ENCODE measurements around the gene IFNG. TPM values are rescaled to one million over a fixed set of nuclear protein-coding genes. Genes with fewer than 3 reads are reported as not detected.

Gene IFNG
- total RNA-seq, 4 donors from 2014 or later, result not detected

GRCh38 chr12:68118096-68118755, 41.3 kb downstream of the IFNG start:
- TF ChIP-seq POLR2AphosphoS5 (IDR thresholded peaks at IDR 0.05) (no peak), CTCF (IDR thresholded peaks at IDR 0.05) (no peak), POLR2A (IDR thresholded peaks at IDR 0.05; ENCODE audit: low read depth) (no peak), EP300 (IDR thresholded peaks at IDR 0.05) (no peak)

GRCh38 chr12:68117661-68118060, 41.9 kb downstream of the IFNG start:
- WGBS, result 78% methylated on average over 3 of the region's 3 CpGs
- TF ChIP-seq EP300 (IDR thresholded peaks at IDR 0.05) (no peak), CTCF (IDR thresholded peaks at IDR 0.05) (no peak), POLR2AphosphoS5 (IDR thresholded peaks at IDR 0.05) (no peak), POLR2A (IDR thresholded peaks at IDR 0.05; ENCODE audit: low read depth) (no peak)

More at GRCh38 chr12:68118096-68118755, 41.3 kb downstream of the IFNG start:
- H3K9me3 ChIP-seq, result no peaks in the 10 kb centered on the region
- intact Hi-C loops (cut with DNase I), result no loop called here
- 86% methylated on average over 7 of the region's 7 CpGs for WGBS
- H3K27ac ChIP-seq (replicated peaks in 1 of 4), result no peak overlapping the region
- H3K4me3 ChIP-seq, result no peak overlapping the region
- H3K4me1 ChIP-seq, result no peaks in the 10 kb centered on the region
- DNase-seq (ENCODE audit: extremely low spot score), result no peak
- H3K36me3 ChIP-seq, result no peaks in the 10 kb centered on the region
- no peaks in the 10 kb centered on the region for H3K27me3 ChIP-seq

GRCh38 chr12:68115281-68115680, 44.3 kb downstream of the IFNG start:
- no peaks in the 10 kb centered on the region for H3K36me3 ChIP-seq
- 94% methylated on average over 2 of the region's 2 CpGs for WGBS
- no peak for TF ChIP-seq EP300 (IDR thresholded peaks at IDR 0.05)
- no peak for TF ChIP-seq POLR2A (IDR thresholded peaks at IDR 0.05; ENCODE audit: low read depth)
- TF ChIP-seq CTCF (IDR thresholded peaks at IDR 0.05), result no peak
- TF ChIP-seq POLR2AphosphoS5 (IDR thresholded peaks at IDR 0.05), result no peak
- no peak for DNase-seq (ENCODE audit: extremely low spot score)
- H3K4me3 ChIP-seq, result no peak overlapping the region
- H3K27ac ChIP-seq (replicated peaks in 1 of 4), result no peak overlapping the region
- no peaks in the 10 kb centered on the region for H3K9me3 ChIP-seq
- no peaks in the 10 kb centered on the region for H3K4me1 ChIP-seq
- intact Hi-C loops (cut with DNase I), result no loop called here
- H3K27me3 ChIP-seq, result no peaks in the 10 kb centered on the region

More at GRCh38 chr12:68117661-68118060, 41.9 kb downstream of the IFNG start:
- intact Hi-C loops (cut with DNase I), result no loop called here
- H3K27ac ChIP-seq (replicated peaks in 1 of 4), result no peak overlapping the region
- H3K4me3 ChIP-seq, result no peak overlapping the region
- no peaks in the 10 kb centered on the region for H3K27me3 ChIP-seq
- DNase-seq (ENCODE audit: extremely low spot score), result no peak
- H3K36me3 ChIP-seq, result no peaks in the 10 kb centered on the region
- H3K4me1 ChIP-seq, result no peaks in the 10 kb centered on the region
- H3K9me3 ChIP-seq, result no peaks in the 10 kb centered on the region

GRCh38 chr12:68114606-68115005, 44.9 kb downstream of the IFNG start:
- no peak for DNase-seq (ENCODE audit: extremely low spot score)
- TF ChIP-seq POLR2AphosphoS5 (IDR thresholded peaks at IDR 0.05) (no peak), POLR2A (IDR thresholded peaks at IDR 0.05; ENCODE audit: low read depth) (no peak), EP300 (IDR thresholded peaks at IDR 0.05) (no peak), CTCF (IDR thresholded peaks at IDR 0.05) (no peak)
- H3K4me1 ChIP-seq, result no peaks in the 10 kb centered on the region
- 41% methylated on average over 6 of the region's 6 CpGs for WGBS
- H3K4me3 ChIP-seq, result no peak overlapping the region
- intact Hi-C loops (cut with DNase I), result no loop called here
- no peaks in the 10 kb centered on the region for H3K27me3 ChIP-seq
- H3K36me3 ChIP-seq, result no peaks in the 10 kb centered on the region
- H3K9me3 ChIP-seq, result no peaks in the 10 kb centered on the region
- H3K27ac ChIP-seq (replicated peaks in 1 of 4), result no peak overlapping the region

- intact Hi-C loops (cut with DNase I), result no loop called here
- no peak for DNase-seq (ENCODE audit: extremely low spot score)
- Histone ChIP-seq H3K36me3 (no peaks in the 10 kb centered on the region), H3K27ac (replicated peaks in 1 of 4) (no peak overlapping the region), H3K4me1 (no peaks in the 10 kb centered on the region), H3K27me3 (no peaks in the 10 kb centered on the region), H3K9me3 (no peaks in the 10 kb centered on the region), H3K4me3 (no peak overlapping the region)
- 80% methylated on average over 1 of the region's 1 CpG for WGBS
- TF ChIP-seq POLR2A (IDR thresholded peaks at IDR 0.05; ENCODE audit: low read depth) (no peak), EP300 (IDR thresholded peaks at IDR 0.05) (no peak), CTCF (IDR thresholded peaks at IDR 0.05) (no peak), POLR2AphosphoS5 (IDR thresholded peaks at IDR 0.05) (no peak)
Observed at GRCh38 chr12:68113644-68114043, 45.9 kb downstream of the IFNG start.

All from esophagus muscularis mucosa (tissue), 4 donors.